Stimulated activated naive CD8-positive, alpha-beta T cell treated with anti-CD3 and anti-CD28 coated beads, Interleukin-15, Interleukin-2, amounts not matched to agents 100 ng/mL and 50 ng/mL, for 24 hours (primary cell): ENCODE measurements around the gene TREML2.

Experiments
- H3K27ac Mint-ChIP-seq: one replicate; pipeline ENCODE4 v1.8.0; 2021; ENCODE audit warnings: mild to moderate bottlenecking, mixed read lengths
- H3K27me3 Mint-ChIP-seq: one replicate; pipeline ENCODE4 v1.8.0; 2021; ENCODE audit warnings: mixed read lengths
- H3K36me3 Mint-ChIP-seq: one replicate; pipeline ENCODE4 v1.8.0; 2021; ENCODE audit warnings: low read depth, mixed read lengths
- H3K4me1 Mint-ChIP-seq: one replicate; pipeline ENCODE4 v1.8.0; 2021; ENCODE audit warnings: low read depth, mixed read lengths
- H3K4me3 Mint-ChIP-seq: one replicate; pipeline ENCODE4 v1.8.0; 2021; ENCODE audit warnings: mild to moderate bottlenecking, mixed read lengths
- H3K9me3 Mint-ChIP-seq: one replicate; pipeline ENCODE4 v1.8.0; 2021; ENCODE audit warnings: mixed read lengths

TREML2 gene

DNA sequence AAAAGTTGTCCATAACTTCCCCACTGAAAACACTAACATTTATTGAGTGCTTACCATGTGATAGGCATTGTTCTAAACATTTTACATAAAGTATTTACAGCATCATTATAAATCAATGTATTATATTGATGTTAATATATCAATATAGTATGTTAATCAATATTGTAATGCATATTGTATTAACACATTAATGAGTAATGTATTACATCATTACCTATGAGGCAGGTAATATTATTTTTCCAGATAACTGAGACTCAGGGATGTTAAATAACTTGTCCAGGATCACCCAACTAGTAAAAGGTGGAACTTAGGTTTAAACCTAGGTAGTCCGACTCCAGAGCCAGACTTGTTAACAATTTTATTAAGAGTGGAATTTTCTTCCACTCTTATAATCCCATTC, 25.9 kb downstream of the TREML2 start:
- Mint-ChIP-seq H3K4me1 (no peaks in the 10 kb centered on the region), H3K4me3 (no peak overlapping the region), H3K27ac (no peak overlapping the region), H3K9me3 (no peaks in the 10 kb centered on the region), H3K27me3 (no peaks in the 10 kb centered on the region), H3K36me3 (no peaks in the 10 kb centered on the region)

DNA sequence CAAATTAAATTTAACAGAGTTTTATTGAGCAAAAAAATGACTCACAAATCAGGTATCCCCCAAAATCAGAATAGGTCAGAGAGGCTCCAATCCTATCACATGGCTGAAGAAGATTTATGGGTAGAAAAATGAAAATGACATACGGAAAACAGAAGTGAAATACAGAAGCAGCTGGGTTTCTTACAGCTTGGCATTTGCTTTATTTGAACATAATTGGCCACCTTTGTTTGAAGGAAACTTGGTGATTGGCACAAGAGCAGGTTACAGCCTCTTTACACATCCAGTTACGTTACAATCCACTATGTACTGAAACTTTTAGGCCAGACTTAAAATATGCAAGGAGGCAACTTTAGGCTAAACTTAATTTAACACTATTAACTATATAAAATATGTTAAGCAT, 26.3 kb downstream of the TREML2 start:
- Mint-ChIP-seq H3K4me1 (no peaks in the 10 kb centered on the region), H3K4me3 (no peak overlapping the region), H3K27me3 (no peaks in the 10 kb centered on the region), H3K36me3 (no peaks in the 10 kb centered on the region), H3K27ac (no peak overlapping the region), H3K9me3 (no peaks in the 10 kb centered on the region)

DNA sequence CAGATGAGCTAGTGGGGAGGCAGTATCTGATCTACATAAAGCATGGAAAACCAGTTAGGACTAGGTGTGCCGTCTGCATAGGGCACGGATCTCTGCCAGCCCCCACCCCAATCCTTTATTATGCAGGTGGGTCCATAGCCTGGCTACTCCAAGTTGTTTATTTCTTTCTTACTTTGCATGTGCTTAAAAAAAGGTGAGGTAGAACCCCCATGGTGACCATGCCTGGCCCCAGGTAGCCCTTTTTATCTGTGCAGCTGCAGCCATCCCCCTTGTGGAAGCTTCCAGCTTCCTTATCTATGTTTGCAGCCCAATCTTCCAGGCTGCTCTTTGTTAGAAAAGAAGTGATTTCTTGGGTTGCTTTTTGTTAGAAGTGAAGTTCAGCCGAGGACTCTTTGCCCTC, 29.0 kb downstream of the TREML2 start:
- Mint-ChIP-seq H3K27ac (no peak overlapping the region), H3K36me3 (no peaks in the 10 kb centered on the region), H3K4me3 (no peak overlapping the region), H3K9me3 (no peaks in the 10 kb centered on the region), H3K27me3 (no peaks in the 10 kb centered on the region), H3K4me1 (no peaks in the 10 kb centered on the region)

DNA sequence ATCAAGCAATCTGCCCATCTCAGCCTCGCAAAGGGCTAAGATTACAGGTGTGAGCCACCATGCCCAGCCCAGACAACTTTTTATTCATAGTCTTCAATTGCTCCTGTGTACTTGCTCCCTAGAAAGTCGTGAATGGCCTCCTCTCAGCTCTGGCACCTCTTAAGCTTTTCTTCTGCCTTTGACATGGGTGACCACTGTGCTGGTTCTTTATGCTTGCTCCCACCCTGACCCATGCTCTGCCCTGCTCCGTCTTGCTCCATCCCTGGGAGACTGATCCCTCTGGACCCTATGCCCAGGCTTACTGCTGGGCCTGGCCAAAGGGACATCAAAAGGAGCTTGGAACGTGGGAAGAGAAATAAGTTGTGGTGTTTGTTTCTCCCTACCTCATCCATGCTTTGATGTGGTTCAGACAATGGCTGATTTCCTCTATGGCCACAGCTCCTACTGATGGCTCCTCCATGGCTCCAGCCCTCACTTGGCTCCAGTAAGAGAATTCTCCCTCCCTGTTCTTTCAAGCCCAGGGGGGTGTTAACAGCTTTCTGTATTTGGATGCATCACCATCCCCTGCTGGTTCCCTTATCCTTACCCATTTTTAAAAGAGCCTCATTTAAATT, 30.3 kb downstream of the TREML2 start:
- Mint-ChIP-seq H3K27ac (no peak overlapping the region), H3K27me3 (no peaks in the 10 kb centered on the region), H3K4me1 (no peaks in the 10 kb centered on the region), H3K36me3 (no peaks in the 10 kb centered on the region), H3K9me3 (no peaks in the 10 kb centered on the region), H3K4me3 (no peak overlapping the region)

- Mint-ChIP-seq H3K4me3 (no peak overlapping the region), H3K27ac (no peak overlapping the region), H3K27me3 (no peaks in the 10 kb centered on the region), H3K4me1 (no peaks in the 10 kb centered on the region), H3K36me3 (no peaks in the 10 kb centered on the region), H3K9me3 (no peaks in the 10 kb centered on the region)
Observed at GRCh38 chr6:41167173-41167963, 33.6 kb downstream of the TREML2 start.

GRCh38 chr6:41164551-41165120, 36.3 kb downstream of the TREML2 start:
- no peaks in the 10 kb centered on the region for H3K27me3 Mint-ChIP-seq
- no peak overlapping the region for H3K4me3 Mint-ChIP-seq
- H3K27ac Mint-ChIP-seq, result no peak overlapping the region
- no peaks in the 10 kb centered on the region for H3K9me3 Mint-ChIP-seq
- no peaks in the 10 kb centered on the region for H3K36me3 Mint-ChIP-seq
- H3K4me1 Mint-ChIP-seq, result no peaks in the 10 kb centered on the region

DNA sequence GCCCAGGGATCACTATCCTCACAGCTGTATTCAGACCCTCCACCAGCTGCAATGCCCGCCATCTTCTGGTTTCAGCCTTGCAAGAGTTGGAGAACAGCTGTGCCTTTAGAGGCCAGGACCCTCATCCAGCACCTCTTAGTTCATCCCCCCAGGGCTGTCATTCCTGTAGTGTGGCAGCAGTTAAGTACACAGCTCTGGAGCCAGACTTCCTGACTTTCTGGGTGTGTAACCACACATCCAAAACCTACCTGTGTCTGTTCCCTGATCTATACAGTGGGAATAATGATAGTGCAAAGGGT, 37.6 kb downstream of the TREML2 start:
- Mint-ChIP-seq H3K4me1 (no peaks in the 10 kb centered on the region), H3K27ac (no peak overlapping the region), H3K27me3 (no peaks in the 10 kb centered on the region), H3K9me3 (no peaks in the 10 kb centered on the region), H3K36me3 (no peaks in the 10 kb centered on the region), H3K4me3 (no peak overlapping the region)

- Mint-ChIP-seq H3K27me3 (peaks cover 3% of the 10 kb centered on the region), H3K36me3 (no peaks in the 10 kb centered on the region), H3K27ac (no peak within 1 kb of the TSS), H3K9me3 (no peaks in the 10 kb centered on the region), H3K4me1 (no peaks in the 10 kb centered on the region), H3K4me3 (no peak within 1 kb of the TSS)
Observed at GRCh38 chr6:41162687-41163418, 38.1 kb downstream of the TREML2 start, which contains the start of gene TREM2. Gene TREM2 (minus strand): TSS chr6:41163116. CDS start chr6:41163082, 34 bp downstream.

- no peak overlapping the region for H3K4me3 Mint-ChIP-seq
- H3K27ac Mint-ChIP-seq, result no peak overlapping the region
- no peaks in the 10 kb centered on the region for H3K36me3 Mint-ChIP-seq
- peaks cover 3% of the 10 kb centered on the region for H3K27me3 Mint-ChIP-seq
- no peaks in the 10 kb centered on the region for H3K4me1 Mint-ChIP-seq
- H3K9me3 Mint-ChIP-seq, result no peaks in the 10 kb centered on the region
Observed at GRCh38 chr6:41161851-41162552, 38.9 kb downstream of the TREML2 start.

DNA sequence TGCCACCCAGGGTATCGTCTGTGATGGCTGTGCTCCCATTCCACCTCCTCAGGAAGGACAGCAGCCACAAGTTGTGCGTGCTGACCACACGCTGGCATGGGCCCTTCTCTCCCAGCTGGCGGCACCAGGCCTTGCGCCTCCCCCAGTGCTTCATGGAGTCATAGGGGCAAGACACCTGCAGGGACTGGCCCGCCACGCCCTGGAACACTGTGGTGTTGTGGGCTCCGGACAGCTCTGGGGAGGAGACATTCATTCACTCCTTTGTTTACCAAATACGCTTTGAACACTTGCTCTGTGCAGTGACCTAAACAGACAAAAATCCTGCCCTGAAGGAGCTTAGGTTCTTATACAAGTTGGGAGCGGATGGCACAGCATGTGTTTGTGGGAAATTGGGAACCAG, 39.6 kb downstream of the TREML2 start:
- Mint-ChIP-seq H3K9me3 (no peaks in the 10 kb centered on the region), H3K36me3 (no peaks in the 10 kb centered on the region), H3K4me3 (no peak overlapping the region), H3K4me1 (no peaks in the 10 kb centered on the region), H3K27me3 (peaks cover 3% of the 10 kb centered on the region), H3K27ac (no peak overlapping the region)

- Mint-ChIP-seq H3K4me3 (no peak overlapping the region), H3K36me3 (no peaks in the 10 kb centered on the region), H3K27ac (no peak overlapping the region), H3K27me3 (peaks cover 3% of the 10 kb centered on the region), H3K9me3 (no peaks in the 10 kb centered on the region), H3K4me1 (no peaks in the 10 kb centered on the region)
Observed at GRCh38 chr6:41160933-41161332, 40.0 kb downstream of the TREML2 start.

DNA sequence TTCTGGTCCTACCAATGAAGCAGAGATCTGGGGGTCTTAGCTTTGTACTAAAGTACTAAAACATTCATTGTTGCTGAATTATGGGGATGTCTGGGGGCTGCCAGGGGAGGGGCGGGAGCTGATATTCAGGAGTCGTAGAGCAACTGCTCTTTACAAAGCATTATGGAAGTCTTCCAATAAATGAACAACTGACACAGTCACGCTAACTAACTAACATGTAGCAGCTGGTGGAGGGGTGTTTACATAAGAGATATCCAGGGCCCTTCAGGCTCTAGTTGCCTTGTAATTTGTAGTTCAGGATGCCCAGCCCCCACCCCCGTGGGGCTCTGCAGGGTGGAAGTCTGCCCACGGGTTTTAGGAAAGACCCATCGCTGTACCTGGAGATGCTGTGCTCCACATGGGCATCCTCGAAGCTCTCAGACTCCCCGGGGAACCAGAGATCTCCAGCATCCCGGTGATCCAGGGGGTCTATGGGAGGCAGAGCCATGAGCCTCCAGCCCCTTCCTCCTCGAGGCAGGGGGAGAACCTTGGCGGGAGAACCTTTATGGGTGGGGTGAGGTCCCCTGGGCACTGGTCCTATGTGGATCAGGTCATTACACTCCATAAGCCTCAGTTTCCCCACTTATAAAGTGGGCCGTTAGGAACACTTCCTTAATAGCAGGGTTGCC, 41.4 kb downstream of the TREML2 start:
- Mint-ChIP-seq H3K9me3 (no peaks in the 10 kb centered on the region), H3K4me3 (no peak overlapping the region), H3K27ac (no peak overlapping the region), H3K27me3 (peaks cover 3% of the 10 kb centered on the region), H3K36me3 (no peaks in the 10 kb centered on the region), H3K4me1 (no peaks in the 10 kb centered on the region)

DNA sequence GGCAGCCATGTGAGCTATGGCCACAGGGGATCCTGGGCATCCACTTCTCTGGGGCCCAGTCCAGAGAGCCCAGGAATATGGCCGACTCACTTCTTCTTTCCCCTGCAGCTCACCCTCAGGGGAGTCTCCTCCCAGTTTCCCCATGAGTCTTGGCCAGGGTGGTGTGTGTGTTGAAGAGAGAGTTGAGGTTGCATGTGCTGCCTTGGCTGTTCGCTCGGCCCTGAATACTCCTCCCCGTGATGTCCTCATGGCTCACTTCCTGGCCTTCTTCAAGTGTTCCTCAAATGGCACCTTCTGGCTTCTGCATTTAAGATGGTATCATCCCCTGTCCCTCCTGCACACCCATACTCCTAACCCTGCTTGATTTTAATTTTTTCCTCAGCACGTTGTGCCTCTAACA, 43.6 kb downstream of the TREML2 start:
- Mint-ChIP-seq H3K4me3 (no peak overlapping the region), H3K27ac (no peak overlapping the region), H3K4me1 (no peaks in the 10 kb centered on the region), H3K27me3 (peaks cover 3% of the 10 kb centered on the region), H3K9me3 (no peaks in the 10 kb centered on the region), H3K36me3 (no peaks in the 10 kb centered on the region)

DNA sequence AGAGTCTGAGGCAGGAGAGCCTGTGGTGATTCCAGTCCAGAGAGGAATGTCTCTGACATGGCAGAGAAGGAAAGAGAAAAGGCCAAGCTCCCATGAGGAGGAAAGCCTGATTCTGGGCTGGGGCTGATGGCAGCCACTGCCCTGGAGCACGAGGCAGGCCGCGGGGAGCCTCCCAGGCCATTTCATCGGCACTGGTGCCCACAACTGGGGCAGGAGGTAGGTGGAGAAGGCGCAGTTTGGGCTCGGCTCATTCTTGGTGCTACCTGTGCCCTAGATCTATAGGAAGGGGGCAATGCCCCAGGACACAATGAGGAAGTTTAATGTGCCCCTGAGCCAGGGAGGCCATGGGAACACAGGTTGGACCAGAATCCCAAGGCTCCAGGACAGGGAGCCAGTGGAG, 44.2 kb downstream of the TREML2 start:
- peaks cover 3% of the 10 kb centered on the region for H3K27me3 Mint-ChIP-seq
- H3K9me3 Mint-ChIP-seq, result no peaks in the 10 kb centered on the region

More for the DNA sequence above, 44.2 kb downstream of the TREML2 start:
- Mint-ChIP-seq H3K4me3 (no peak overlapping the region), H3K4me1 (no peaks in the 10 kb centered on the region), H3K36me3 (no peaks in the 10 kb centered on the region), H3K27ac (no peak overlapping the region)
